GM23338 (cell line): ENCODE measurements around the gene CDKN2A. TPM values are rescaled to one million over a fixed set of nuclear protein-coding genes. Genes with fewer than 3 reads are reported as not detected.
A peak's percentile ranks its signal among the peaks of the same experiment; 100 is the strongest.

Experiments used
- ATAC-seq: fragments of 200-7000 bp; cut with Tn5 transposase; 3 replicates; pipeline ENCODE4 v1.9.1; 2020
- DNase-seq: peaks from one replicate; pipeline ENCODE4 v3.0.0-alpha.2; 2015; ENCODE audit warnings: low spot score
- H2AFZ ChIP-seq: fragments of 200-600 bp; sonication (generic); 2 replicates; pipeline ENCODE4 v1.8.0; 2016; ENCODE audit warnings: antibody characterized with exemption, mild to moderate bottlenecking, moderate library complexity
- H3F3A ChIP-seq: fragments of 200-600 bp; sonication (generic); replicated peaks from 2 replicates; pipeline ENCODE4 v1.8.0; 2017; ENCODE audit warnings: antibody characterized with exemption, mixed run types, low read depth
- H3K27ac ChIP-seq: fragments of 200-600 bp; sonication (generic); 2 replicates; pipeline ENCODE4 v1.6.1; 2016; ENCODE audit warnings: low read depth
- H3K27me3 ChIP-seq: fragments of 200-600 bp; sonication (generic); 2 replicates; pipeline ENCODE4 v1.8.0; 2016; ENCODE audit warnings: mild to moderate bottlenecking, mixed run types, moderate library complexity; ENCODE audit not compliant: insufficient read depth
- H3K36me3 ChIP-seq: fragments of 200-600 bp; sonication (generic); 2 replicates; pipeline ENCODE4 v1.8.0; 2016; ENCODE audit warnings: mild to moderate bottlenecking; ENCODE audit not compliant: insufficient read depth
- H3K4me1 ChIP-seq: fragments of 200-600 bp; sonication (generic); 2 replicates; pipeline ENCODE4 v1.8.0; 2016; ENCODE audit warnings: mild to moderate bottlenecking, moderate library complexity; ENCODE audit not compliant: insufficient read depth
- H3K4me2 ChIP-seq: fragments of 200-600 bp; sonication (generic); 2 replicates; pipeline ENCODE4 v1.7.1; 2017; ENCODE audit warnings: mixed run types
- H3K4me3 ChIP-seq: fragments of 200-600 bp; sonication (generic); 2 replicates; pipeline ENCODE4 v1.6.1; 2016; ENCODE audit warnings: mixed run types
- H3K79me2 ChIP-seq: fragments of 200-600 bp; sonication (generic); replicated peaks from 2 replicates; pipeline ENCODE4 v1.8.0; 2017; ENCODE audit warnings: mild to moderate bottlenecking; ENCODE audit not compliant: insufficient read depth
- H3K9me2 ChIP-seq: fragments of 200-600 bp; sonication (generic); 2 replicates; pipeline ENCODE4 v1.8.0; 2017; ENCODE audit not compliant: insufficient read depth
- H4K20me1 ChIP-seq: fragments of 200-600 bp; sonication (generic); replicated peaks from 2 replicates; pipeline ENCODE4 v1.8.0; 2017; ENCODE audit warnings: mild to moderate bottlenecking; ENCODE audit not compliant: insufficient read depth
- H3K27ac Mint-ChIP-seq: 2 replicates; pipeline ENCODE4 v1.8.0; 2020; ENCODE audit warnings: inconsistent platforms, mild to moderate bottlenecking, moderate library complexity, mixed read lengths
- H3K27me3 Mint-ChIP-seq: 3 replicates; pipeline ENCODE4 v1.8.0; 2022; ENCODE audit warnings: low read depth, mild to moderate bottlenecking, moderate library complexity, mixed read lengths, inconsistent platforms; ENCODE audit not compliant: insufficient read depth, poor library complexity
- H3K36me3 Mint-ChIP-seq: 3 replicates; pipeline ENCODE4 v1.8.0; 2021; ENCODE audit warnings: low read depth, mild to moderate bottlenecking, inconsistent platforms, moderate library complexity, mixed read lengths
- H3K4me1 Mint-ChIP-seq: 3 replicates; pipeline ENCODE4 v1.8.0; 2020; ENCODE audit warnings: mild to moderate bottlenecking, inconsistent platforms, mixed read lengths
- H3K4me3 Mint-ChIP-seq: 3 replicates; pipeline ENCODE4 v1.8.0; 2021; ENCODE audit warnings: moderate library complexity, mild to moderate bottlenecking, inconsistent platforms, mixed read lengths
- H3K9me3 Mint-ChIP-seq: 3 replicates; pipeline ENCODE4 v1.8.0; 2020; ENCODE audit warnings: moderate library complexity, mild to moderate bottlenecking, inconsistent platforms, mixed read lengths
- CREB1 ChIP-seq: fragments of 250-450 bp; sonication (Bioruptor Pico); IDR thresholded peaks from 2 replicates; pipeline ENCODE4 v1.5.0; 2020; ENCODE audit warnings: low read depth, mild to moderate bottlenecking, moderate library complexity
- CTCF ChIP-seq, 2 experiments: fragments of 200-600 bp in 1 of 2; sonication (generic) in 1 of 2; conservative IDR thresholded peaks; 2 replicates each; pipeline versions ENCODE4 v1.5.1 to v1.6.1; 2016 to 2017; ENCODE audit warnings: antibody characterized with exemption in 2 of 2, low read depth in 2 of 2, mild to moderate bottlenecking in 2 of 2, moderate library complexity in 1 of 2
- ETS1 ChIP-seq: IDR thresholded peaks from 2 replicates; pipeline ENCODE4 v1.6.1; 2016; ENCODE audit warnings: antibody characterized with exemption
- EZH2phosphoT487 ChIP-seq: fragments of 200-600 bp; sonication (generic); IDR thresholded peaks from one replicate; pipeline ENCODE4 v1.8.1; 2018; ENCODE audit warnings: antibody characterized with exemption; ENCODE audit not compliant: unreplicated experiment
- JUNB ChIP-seq: IDR thresholded peaks from one replicate; pipeline ENCODE4 v1.6.1; 2016; ENCODE audit warnings: antibody characterized with exemption; ENCODE audit not compliant: unreplicated experiment
- NANOG ChIP-seq: IDR thresholded peaks from 2 replicates; pipeline ENCODE4 v1.6.1; 2016; ENCODE audit warnings: antibody characterized with exemption, borderline replicate concordance
- POLR2AphosphoS5 ChIP-seq: IDR thresholded peaks from 2 replicates; pipeline ENCODE4 v1.6.1; 2016; ENCODE audit warnings: antibody characterized with exemption, low read depth
- STAT1 ChIP-seq: IDR thresholded peaks from one replicate; pipeline ENCODE4 v1.6.1; 2016; ENCODE audit warnings: antibody characterized with exemption; ENCODE audit not compliant: unreplicated experiment
- ZNF331 ChIP-seq: fragments of 250-450 bp; sonication (Bioruptor Pico); IDR thresholded peaks from 2 replicates; pipeline ENCODE4 v1.5.0; 2020; ENCODE audit warnings: low read depth, mild to moderate bottlenecking, moderate library complexity
- polyA plus RNA-seq: library from polyadenylated mRNA; unstranded; fragments of >200 nt; fragmentation: Nextera tagmentation; extraction: Ambion mirVana; gene quantifications from 2 replicates; pipeline ENCODE4 v1.2.1, GENCODE V29; 2016
- total RNA-seq: library from RNA; depleted of rRNA; stranded (reverse); fragments of >200 nt; shearing (Covaris generic); gene quantifications from 2 replicates; pipeline ENCODE4 v1.2.3, GENCODE V29; 2014

CDKN2A gene
- total and polyA plus RNA-seq, 2 experiments from 2014 or later, result 0.87 to 2.7 TPM

- H3K4me2 ChIP-seq, result no peak overlapping the region
- ATAC-seq (no peak), DNase-seq (no peak)
- H3K4me1 Mint-ChIP-seq, result peaks cover 7% of the 10 kb centered on the region; the same call in 2 of the 3 replicates
- H3K27ac Mint-ChIP-seq, result no peak overlapping the region
- H3K9me3 Mint-ChIP-seq, result no peaks in the 10 kb centered on the region
- H2AFZ ChIP-seq, result no peak overlapping the region
- no peaks in the 10 kb centered on the region for H3K79me2 ChIP-seq
- H3F3A ChIP-seq, result no peaks in the 10 kb centered on the region
- no peaks in the 10 kb centered on the region for H3K27me3 Mint-ChIP-seq
- no peaks in the 10 kb centered on the region for H4K20me1 ChIP-seq
- H3K4me3 ChIP-seq, result no peak overlapping the region
- no peaks in the 10 kb centered on the region for H3K27me3 ChIP-seq
- no peaks in the 10 kb centered on the region for H3K4me1 ChIP-seq
- H3K27ac ChIP-seq, result no peak overlapping the region
- TF ChIP-seq EZH2phosphoT487 (no peak), CREB1 (CRISPR knock-in tag) (no peak), POLR2AphosphoS5 (no peak), NANOG (no peak)
- no peak overlapping the region for H3K4me3 Mint-ChIP-seq
- no peaks in the 10 kb centered on the region for H3K9me2 ChIP-seq
- H3K36me3 Mint-ChIP-seq, result no peaks in the 10 kb centered on the region
- H3K36me3 ChIP-seq, result no peaks in the 10 kb centered on the region
Measured at GRCh38 chr9:22040760-22041159, 46.6 kb upstream of the CDKN2A start.

- peaks cover 7% of the 10 kb centered on the region; the same call in 2 of the 3 replicates for H3K4me1 Mint-ChIP-seq
- H2AFZ ChIP-seq, result no peak overlapping the region
- no peak overlapping the region for H3K27ac ChIP-seq
- no peak overlapping the region for H3K27ac Mint-ChIP-seq
- H3F3A ChIP-seq, result no peaks in the 10 kb centered on the region
- no peaks in the 10 kb centered on the region for H4K20me1 ChIP-seq
- no peaks in the 10 kb centered on the region for H3K9me2 ChIP-seq
- no peaks in the 10 kb centered on the region for H3K36me3 ChIP-seq
- no peak for ATAC-seq
- H3K4me3 ChIP-seq, result no peak overlapping the region
- H3K79me2 ChIP-seq, result no peaks in the 10 kb centered on the region
- no peak overlapping the region for H3K4me3 Mint-ChIP-seq
- H3K9me3 Mint-ChIP-seq, result no peaks in the 10 kb centered on the region
- H3K27me3 Mint-ChIP-seq, result no peaks in the 10 kb centered on the region
- no peak overlapping the region for H3K4me2 ChIP-seq
- TF ChIP-seq CREB1 (CRISPR knock-in tag) (no peak), JUNB (no peak), POLR2AphosphoS5 (no peak), STAT1 (no peak)
- no peaks in the 10 kb centered on the region for H3K4me1 ChIP-seq
- H3K36me3 Mint-ChIP-seq, result no peaks in the 10 kb centered on the region
- H3K27me3 ChIP-seq, result no peaks in the 10 kb centered on the region
- no peak for DNase-seq
Measured at GRCh38 chr9:22039258-22039657, 45.1 kb upstream of the CDKN2A start.

- no peaks in the 10 kb centered on the region for H3K79me2 ChIP-seq
- DNase-seq (peak; percentile 18), ATAC-seq (no peak)
- no peaks in the 10 kb centered on the region for H4K20me1 ChIP-seq
- no peaks in the 10 kb centered on the region for H3K27me3 ChIP-seq
- H3K4me1 ChIP-seq, result peaks cover 4% of the 10 kb centered on the region; the same call in 1 of the 2 replicates
- H3K36me3 Mint-ChIP-seq, result no peaks in the 10 kb centered on the region
- H3K27ac ChIP-seq, result no peak overlapping the region
- no peaks in the 10 kb centered on the region for H3K9me3 Mint-ChIP-seq
- H3K9me2 ChIP-seq, result no peaks in the 10 kb centered on the region
- H3K27me3 Mint-ChIP-seq, result no peaks in the 10 kb centered on the region
- H3K27ac Mint-ChIP-seq, result no peak overlapping the region
- no peak overlapping the region for H2AFZ ChIP-seq
- H3K4me2 ChIP-seq, result no peak overlapping the region
- H3K36me3 ChIP-seq, result no peaks in the 10 kb centered on the region
- H3K4me1 Mint-ChIP-seq, result peaks cover 8% of the 10 kb centered on the region; the same call in 2 of the 3 replicates
- peak; percentile 50 for TF ChIP-seq CTCF (conservative IDR thresholded peaks at IDR 0.05; ENCODE audit: low read depth in 2 of 2)
- TF ChIP-seq ETS1, result peak; percentile 55; the same call in 1 of the 2 replicates
- TF ChIP-seq ZNF331 (CRISPR knock-in tag), result no peak
- H3F3A ChIP-seq, result no peaks in the 10 kb centered on the region
- no peak overlapping the region for H3K4me3 ChIP-seq
- no peak overlapping the region for H3K4me3 Mint-ChIP-seq
Measured at GRCh38 chr9:22037954-22038690, 43.9 kb upstream of the CDKN2A start.
